ENCODE data around the gene PSTPIP2.

DNA sequence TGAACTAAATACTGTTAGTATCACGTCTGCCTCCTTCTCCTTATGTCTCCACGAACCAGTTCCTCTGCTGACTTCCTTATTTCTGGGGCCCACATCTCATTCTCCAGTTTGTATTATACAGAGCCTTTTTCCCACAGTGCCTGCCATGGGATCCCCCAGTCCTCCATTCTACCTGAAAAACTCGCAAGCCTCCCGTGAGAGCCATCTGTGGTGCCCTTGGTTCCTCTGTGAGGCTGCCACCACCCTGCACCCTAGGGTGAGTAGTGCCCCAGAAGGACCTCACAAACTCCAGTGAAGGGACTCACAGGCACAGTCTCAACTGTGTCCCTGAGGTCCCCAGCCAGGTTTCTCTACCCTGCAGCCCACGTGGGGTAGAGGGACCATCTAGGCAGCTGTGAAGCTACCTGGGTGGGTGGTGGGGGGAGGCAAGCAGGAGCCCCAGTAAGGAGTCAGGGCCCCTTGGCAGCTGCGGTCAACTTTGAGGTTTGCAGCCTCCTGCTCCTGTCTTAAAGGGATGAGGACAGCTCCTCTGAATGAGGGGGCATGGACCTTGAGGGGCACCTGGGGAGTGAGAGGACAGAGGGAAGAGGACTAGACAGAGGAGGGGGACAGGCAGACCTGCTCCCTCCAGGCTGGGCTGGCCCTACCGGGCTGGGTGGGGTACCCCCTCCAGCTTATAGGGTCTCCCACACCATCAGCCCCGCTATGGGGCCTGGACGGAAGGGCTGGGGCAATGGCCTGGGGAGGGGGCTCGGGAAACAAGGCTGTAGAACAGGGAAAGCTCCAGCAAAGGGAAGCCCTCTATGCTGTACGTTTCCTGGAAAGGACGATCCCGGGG is 1.0 kb downstream of the PSTPIP2 start:
- TF ChIP-seq CTCF (IDR thresholded peaks at IDR 0.05) (no peak), JUN (IDR thresholded peaks at IDR 0.05) (no peak), CEBPB (IDR thresholded peaks at IDR 0.05) (no peak), EHMT2 (IDR thresholded peaks at IDR 0.05; ENCODE audit: low read depth) (no peak), SMC3 (IDR thresholded peaks at IDR 0.05) (no peak), MAFK (IDR thresholded peaks at IDR 0.05; ENCODE audit: partially characterized antibody) (no peak), RFX5 (IDR thresholded peaks at IDR 0.05) (no peak), TFCP2L1 (CRISPR knock-in tag; IDR thresholded peaks at IDR 0.05) (no peak), CHD4 (IDR thresholded peaks at IDR 0.05; ENCODE audit: borderline replicate concordance) (no peak), POLR2A (IDR thresholded peaks at IDR 0.05; ENCODE audit: low read length) (no peak), MAX (IDR thresholded peaks at IDR 0.05) (no peak), CBX2 (IDR thresholded peaks at IDR 0.05; ENCODE audit: borderline replicate concordance, low read depth) (no peak)
- TF ChIP-seq, protein P1, sequence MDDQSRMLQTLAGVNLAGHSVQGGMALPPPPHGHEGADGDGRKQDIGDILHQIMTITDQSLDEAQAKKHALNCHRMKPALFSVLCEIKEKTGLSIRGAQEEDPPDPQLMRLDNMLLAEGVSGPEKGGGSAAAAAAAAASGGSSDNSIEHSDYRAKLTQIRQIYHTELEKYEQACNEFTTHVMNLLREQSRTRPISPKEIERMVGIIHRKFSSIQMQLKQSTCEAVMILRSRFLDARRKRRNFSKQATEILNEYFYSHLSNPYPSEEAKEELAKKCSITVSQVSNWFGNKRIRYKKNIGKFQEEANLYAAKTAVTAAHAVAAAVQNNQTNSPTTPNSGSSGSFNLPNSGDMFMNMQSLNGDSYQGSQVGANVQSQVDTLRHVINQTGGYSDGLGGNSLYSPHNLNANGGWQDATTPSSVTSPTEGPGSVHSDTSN (IDR thresholded peaks at IDR 0.05), result no peak
